Bronchial epithelial cell (primary cell): ENCODE data around the gene ALDH16A1. TPM values are rescaled to one million over a fixed set of nuclear protein-coding genes. Genes with fewer than 3 reads are reported as not detected.
A peak's percentile ranks its signal among the peaks of the same experiment; 100 is the strongest.

Source experiments
- DNase-seq: peaks from one replicate; pipeline ENCODE4 v3.0.0-alpha.2; 2010; ENCODE audit warnings: low read depth
- FAIRE-seq: peaks from 2 replicates; lab custom pipeline; 2011; peaks lifted over from hg19 to GRCh38; lab: Jason Lieb, UNC
- H3K27me3 ChIP-seq: 2 replicates; pipeline ENCODE4 v1.5.1; 2011; ENCODE audit warnings: low read length; ENCODE audit not compliant: control insufficient read depth, insufficient read depth
- H3K36me3 ChIP-seq: 2 replicates; pipeline ENCODE4 v1.5.1; 2011; ENCODE audit warnings: low read length; ENCODE audit not compliant: control insufficient read depth, insufficient read depth
- H3K4me3 ChIP-seq: 2 replicates; pipeline ENCODE4 v1.5.1; 2011; ENCODE audit warnings: mild to moderate bottlenecking, low read depth, low read length, control low read depth
- total RNA-seq: library from RNA; depleted of rRNA; stranded (reverse); fragments of >200 nt; gene quantifications from 2 replicates; pipeline ENCODE4 v1.2.1, GENCODE V29; 2014
- TF ChIP-seq, protein P1 (sequence below): IDR thresholded peaks from 2 replicates; pipeline ENCODE4 v1.5.1; 2011; ENCODE audit warnings: mild to moderate bottlenecking, moderate library complexity, low read length, control low read depth, inconsistent platforms; ENCODE audit not compliant: insufficient read depth, severe bottlenecking

ALDH16A1 gene
- total RNA-seq, 1 donor from 2014 or later: 29.2 TPM

DNA sequence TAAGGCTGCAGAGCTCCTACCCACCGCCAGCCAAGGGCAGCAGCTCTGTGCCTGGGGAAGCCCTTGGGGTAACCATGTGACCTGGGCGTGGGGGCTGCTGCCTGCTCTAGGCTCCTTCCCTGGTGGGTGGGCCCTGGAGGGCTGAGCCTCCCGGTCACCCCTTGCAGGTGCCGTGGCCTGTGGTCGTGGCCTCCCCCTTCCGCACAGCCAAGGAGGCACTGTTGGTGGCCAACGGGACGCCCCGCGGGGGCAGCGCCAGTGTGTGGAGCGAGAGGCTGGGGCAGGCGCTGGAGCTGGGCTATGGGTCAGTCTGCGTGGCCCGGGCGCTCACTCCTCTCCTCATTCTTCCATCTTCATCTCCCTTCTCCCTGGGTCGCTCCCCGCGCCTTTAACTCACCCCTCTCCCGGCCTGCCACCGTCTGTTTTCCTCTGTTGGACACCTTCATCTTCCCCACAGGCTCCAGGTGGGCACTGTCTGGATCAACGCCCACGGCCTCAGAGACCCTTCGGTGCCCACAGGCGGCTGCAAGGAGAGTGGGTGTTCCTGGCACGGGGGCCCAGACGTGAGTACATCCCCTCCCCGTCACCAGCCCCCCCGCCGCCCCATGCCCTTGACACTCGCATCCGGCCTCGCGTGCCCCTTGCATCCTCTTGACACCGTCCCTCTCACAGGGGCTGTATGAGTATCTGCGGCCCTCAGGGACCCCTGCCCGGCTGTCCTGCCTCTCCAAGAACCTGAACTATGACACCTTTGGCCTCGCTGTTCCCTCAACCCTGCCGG lies 11.1 kb downstream of the ALDH16A1 start:
- H3K36me3 ChIP-seq: peaks cover 4% of the 10 kb centered on the region
- H3K4me3 ChIP-seq: no peak overlapping the region
- TF ChIP-seq, protein P1, sequence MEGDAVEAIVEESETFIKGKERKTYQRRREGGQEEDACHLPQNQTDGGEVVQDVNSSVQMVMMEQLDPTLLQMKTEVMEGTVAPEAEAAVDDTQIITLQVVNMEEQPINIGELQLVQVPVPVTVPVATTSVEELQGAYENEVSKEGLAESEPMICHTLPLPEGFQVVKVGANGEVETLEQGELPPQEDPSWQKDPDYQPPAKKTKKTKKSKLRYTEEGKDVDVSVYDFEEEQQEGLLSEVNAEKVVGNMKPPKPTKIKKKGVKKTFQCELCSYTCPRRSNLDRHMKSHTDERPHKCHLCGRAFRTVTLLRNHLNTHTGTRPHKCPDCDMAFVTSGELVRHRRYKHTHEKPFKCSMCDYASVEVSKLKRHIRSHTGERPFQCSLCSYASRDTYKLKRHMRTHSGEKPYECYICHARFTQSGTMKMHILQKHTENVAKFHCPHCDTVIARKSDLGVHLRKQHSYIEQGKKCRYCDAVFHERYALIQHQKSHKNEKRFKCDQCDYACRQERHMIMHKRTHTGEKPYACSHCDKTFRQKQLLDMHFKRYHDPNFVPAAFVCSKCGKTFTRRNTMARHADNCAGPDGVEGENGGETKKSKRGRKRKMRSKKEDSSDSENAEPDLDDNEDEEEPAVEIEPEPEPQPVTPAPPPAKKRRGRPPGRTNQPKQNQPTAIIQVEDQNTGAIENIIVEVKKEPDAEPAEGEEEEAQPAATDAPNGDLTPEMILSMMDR: no peak
- DNase-seq: no peak
- no peaks in the 10 kb centered on the region for H3K27me3 ChIP-seq
- no peak for FAIRE-seq

DNA sequence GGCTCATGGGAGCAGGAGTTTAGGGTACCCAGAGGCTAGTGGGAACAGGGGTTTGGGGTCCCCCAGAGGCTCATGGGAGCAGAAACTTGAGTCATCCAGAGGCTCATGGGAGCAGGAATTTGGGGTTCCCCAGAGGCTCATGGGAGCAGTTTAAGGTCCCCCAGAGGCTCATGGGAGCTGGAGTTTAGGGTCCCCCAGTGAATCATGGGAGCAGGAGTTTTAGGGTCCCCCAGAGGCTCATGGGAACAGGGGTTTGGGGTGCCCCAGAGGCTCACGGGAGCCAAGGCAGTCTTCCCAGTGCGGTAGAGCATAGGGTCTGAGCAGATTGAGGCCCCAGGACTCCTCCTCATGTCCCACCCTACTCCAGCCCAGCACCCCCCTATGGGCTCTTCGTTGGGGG lies 12.3 kb downstream of the ALDH16A1 start:
- H3K36me3 ChIP-seq: peaks cover 4% of the 10 kb centered on the region
- DNase-seq (no peak), FAIRE-seq (no peak)
- no peaks in the 10 kb centered on the region for H3K27me3 ChIP-seq
- H3K4me3 ChIP-seq: no peak overlapping the region
- TF ChIP-seq, protein P1: no peak

DNA sequence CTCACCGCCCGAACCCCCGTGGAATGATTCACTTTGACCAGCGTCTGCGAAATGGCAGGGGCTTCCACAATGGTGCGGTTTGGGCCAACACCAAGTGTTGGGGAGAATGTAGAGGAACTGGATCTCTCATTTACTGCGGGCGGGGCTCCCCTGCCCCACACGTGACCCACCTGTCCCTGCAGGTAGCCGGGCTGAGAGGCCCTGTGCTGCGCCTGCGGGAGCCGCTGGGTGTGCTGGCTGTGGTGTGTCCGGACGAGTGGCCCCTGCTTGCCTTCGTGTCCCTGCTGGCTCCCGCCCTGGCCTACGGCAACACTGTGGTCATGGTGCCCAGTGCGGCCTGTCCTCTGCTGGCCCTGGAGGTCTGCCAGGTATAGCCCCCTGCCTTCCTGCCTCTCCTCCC lies 15.2 kb downstream of the ALDH16A1 start:
- DNase-seq (peak; percentile 74), FAIRE-seq (no peak)
- peaks cover 4% of the 10 kb centered on the region for H3K36me3 ChIP-seq
- TF ChIP-seq, protein P1: no peak
- H3K27me3 ChIP-seq: no peaks in the 10 kb centered on the region
- H3K4me3 ChIP-seq: no peak overlapping the region

DNA sequence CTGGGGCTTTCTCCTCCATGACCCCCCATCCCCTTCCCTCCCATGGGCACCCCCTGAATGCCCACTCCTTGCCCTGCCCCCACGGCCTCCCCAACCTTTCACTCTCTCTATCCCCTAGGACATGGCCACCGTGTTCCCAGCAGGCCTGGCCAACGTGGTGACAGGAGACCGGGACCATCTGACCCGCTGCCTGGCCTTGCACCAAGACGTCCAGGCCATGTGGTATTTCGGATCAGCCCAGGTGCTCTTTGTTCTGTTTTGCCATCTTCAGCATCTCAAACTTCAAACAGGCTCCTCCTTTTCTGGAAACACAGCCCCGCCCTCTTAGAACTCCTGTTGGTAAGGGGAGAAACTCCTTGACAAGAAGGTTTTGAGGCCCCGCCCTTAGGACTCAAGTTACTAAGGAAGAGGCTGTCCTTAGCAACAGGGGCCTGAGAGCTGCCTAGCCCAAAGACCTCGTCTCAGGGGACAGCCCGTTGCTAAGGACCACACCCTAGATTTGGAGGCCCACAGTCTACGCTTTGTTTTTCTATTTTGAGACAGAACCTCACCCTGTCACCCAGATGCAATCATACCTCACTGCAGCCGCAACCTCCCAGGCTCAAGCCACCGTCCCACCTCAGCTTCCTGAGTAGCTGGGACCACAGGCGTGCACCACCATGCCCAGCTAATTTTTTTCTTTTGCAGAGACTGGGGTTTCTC lies 15.9 kb downstream of the ALDH16A1 start:
- Histone ChIP-seq H3K4me3 (no peak overlapping the region), H3K27me3 (no peaks in the 10 kb centered on the region), H3K36me3 (peaks cover 4% of the 10 kb centered on the region)
- DNase-seq (peak; percentile 66), FAIRE-seq (no peak)
- TF ChIP-seq, protein P1: no peak

DNA sequence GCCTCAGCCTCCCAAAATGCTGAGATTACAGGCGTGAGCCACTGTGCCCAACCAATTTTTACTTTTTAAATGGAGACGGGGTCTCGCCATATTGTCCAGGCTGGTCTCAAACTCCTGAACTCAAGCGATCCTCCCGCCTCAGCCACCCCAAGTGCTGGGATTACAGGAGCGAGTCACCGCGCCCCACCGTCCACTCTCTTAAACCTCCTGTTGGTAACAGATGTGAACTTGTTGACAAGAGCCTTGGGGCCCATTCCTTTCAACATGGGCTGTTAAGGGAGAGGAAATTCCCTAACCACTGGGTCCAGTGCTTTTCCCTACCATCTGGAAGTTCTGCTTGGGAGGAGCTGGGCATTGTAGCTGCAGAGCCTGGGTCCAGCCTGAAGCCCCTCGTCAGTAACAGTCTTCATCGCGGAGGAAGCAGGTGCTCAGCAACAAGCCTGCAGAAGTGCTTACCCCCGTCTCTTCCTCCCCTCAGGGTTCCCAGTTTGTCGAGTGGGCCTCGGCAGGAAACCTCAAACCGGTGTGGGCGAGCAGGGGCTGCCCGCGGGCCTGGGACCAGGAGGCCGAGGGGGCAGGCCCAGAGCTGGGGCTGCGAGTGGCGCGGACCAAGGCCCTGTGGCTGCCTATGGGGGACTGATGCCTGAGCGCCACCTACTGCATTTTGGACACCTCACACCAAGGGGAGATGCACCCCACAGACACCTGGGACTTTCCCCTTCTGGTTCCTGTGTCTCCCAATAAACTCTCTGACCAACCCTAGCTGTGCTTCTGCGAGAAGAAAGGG lies 17.0 kb downstream of the ALDH16A1 start:
- H3K27me3 ChIP-seq: peaks cover 2% of the 10 kb centered on the region
- H3K4me3 ChIP-seq: no peak overlapping the region
- TF ChIP-seq, protein P1: peak; percentile 13
- FAIRE-seq (no peak), DNase-seq (no peak)
- H3K36me3 ChIP-seq: no peaks in the 10 kb centered on the region
